ENCODE measurements around the gene TIMM10.
"Not testable (repeated sequence)": the region's sequence is repeated elsewhere in the genome, so short reads cannot be mapped to it uniquely, and the experiment has no call there.

TIMM10 gene

GRCh38 chr11:57541169-57541568 lies 10.6 kb upstream of the TIMM10 start:
- no peak for DNase-seq

DNA sequence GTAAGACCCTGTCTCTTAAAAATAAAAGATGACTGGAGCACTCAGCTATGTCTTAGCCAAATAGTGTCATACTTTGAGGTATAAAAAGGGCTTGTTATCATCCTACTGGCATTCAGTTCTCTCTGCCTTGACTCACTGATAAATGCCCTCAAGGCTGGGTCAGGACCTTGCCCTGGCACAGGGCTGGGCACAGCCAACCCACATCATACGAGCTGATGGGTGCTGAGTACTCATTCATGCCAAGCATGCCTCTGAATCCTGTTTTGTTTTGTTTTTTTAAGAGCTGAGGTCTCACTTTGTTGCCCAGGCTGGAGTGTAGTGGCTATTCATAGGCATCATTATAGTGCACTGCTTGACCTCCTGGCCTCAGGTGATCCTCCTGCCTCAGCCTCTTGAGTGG lies 8.8 kb upstream of the TIMM10 start:
- DNase-seq = no peak

DNA sequence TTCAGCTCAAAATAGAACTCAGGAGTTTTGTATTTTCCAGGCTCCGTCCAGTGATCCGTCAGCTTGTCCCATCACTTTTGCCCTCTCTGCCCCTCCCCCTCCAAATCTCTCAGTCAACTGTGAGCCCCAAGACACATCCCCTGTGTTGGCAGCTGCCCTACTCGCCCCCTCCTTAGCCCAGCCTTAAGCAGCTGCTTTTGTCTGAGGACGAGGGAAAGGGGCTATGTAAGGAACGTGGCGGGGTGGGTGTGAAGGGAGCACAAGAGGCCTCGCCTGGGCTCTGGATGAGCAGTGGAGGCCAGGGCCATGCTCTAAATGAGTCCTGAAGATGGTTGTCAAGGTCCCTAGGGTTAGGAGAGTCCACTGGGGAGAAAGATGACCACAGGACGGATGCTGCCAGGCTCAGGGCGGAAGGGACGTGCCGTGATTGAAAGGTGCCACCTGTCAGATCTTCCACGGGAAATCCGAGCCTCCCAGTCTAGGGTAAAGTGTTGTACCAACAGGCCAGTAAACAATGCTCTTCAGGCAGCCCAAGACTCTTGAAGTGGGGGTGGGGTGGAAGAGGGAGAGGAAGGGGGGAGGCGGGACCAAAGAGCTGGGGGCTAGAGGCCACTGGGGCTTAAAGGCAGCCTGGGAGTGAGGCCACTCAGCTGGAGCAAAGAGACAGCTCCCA lies 6.5 kb upstream of the TIMM10 start, which contains the start of gene SMTNL1:
Gene SMTNL1, plus strand, starts transcription at position 649 of the 673 bp plus-strand sequence. CDS start 5,048 bp downstream, outside the sequence.
- no peak for DNase-seq

DNA sequence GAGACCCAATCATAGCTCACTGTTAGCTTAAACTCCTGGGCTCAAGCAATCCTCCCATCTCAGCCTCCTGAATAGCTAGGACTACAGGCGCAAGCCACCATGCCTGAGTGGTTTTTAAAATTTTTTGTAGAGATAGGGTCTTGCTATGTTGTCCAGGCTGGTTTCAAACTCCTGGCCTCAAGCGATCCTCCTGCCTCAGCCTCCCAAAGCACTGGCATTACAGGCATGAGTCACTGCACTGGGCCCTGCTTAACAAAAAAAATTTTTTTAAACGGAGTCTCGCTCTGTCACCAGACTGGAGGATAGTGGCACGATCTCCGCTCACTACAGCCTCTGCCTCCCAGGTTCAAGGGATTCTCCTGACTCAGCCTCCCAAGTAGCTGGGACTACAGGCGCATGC lies 3.9 kb upstream of the TIMM10 start:
- not testable (repeated sequence) for DNase-seq

DNA sequence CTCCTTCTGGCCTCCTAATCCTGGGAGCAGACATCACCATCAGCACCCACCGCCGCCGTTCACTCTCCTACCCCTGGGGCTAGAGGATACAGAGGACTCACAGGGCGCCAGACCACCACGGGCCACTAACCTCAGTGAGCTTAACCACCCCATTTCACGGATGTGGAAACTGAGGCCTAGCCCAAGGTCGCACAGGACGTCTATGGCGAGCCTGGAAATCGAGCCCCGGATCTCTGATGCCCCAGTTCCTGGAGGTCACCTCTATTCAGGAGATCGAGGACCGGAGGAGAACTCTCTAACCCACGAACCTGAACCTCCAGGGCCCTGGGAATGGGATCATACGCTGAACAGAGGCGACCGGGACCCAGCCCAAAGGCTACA lies 349 bp downstream of the TIMM10 start:
- no peak for DNase-seq

- no peak for DNase-seq
Measured at GRCh38 chr11:57529012-57529411, 1.5 kb downstream of the TIMM10 start.

GRCh38 chr11:57527056-57527631 lies 3.4 kb downstream of the TIMM10 start:
- DNase-seq = peak; percentile 31 to 73 (median 60)

GRCh38 chr11:57523419-57523818 lies 7.1 kb downstream of the TIMM10 start:
- DNase-seq = no peak

- DNase-seq = no peak
Measured at GRCh38 chr11:57521116-57521515, 9.4 kb downstream of the TIMM10 start.

- no peak for DNase-seq
Measured at GRCh38 chr11:57516061-57516443, 14.5 kb downstream of the TIMM10 start.

- DNase-seq = peak in 1 of 5 donors; percentile 51
Measured at GRCh38 chr11:57515332-57516060, 15.1 kb downstream of the TIMM10 start, which contains the start of gene SLC43A1. Gene SLC43A1, minus strand, starts transcription at chr11:57515702. Its CDS starts 1,591 bp downstream, at chr11:57514111.

DNA sequence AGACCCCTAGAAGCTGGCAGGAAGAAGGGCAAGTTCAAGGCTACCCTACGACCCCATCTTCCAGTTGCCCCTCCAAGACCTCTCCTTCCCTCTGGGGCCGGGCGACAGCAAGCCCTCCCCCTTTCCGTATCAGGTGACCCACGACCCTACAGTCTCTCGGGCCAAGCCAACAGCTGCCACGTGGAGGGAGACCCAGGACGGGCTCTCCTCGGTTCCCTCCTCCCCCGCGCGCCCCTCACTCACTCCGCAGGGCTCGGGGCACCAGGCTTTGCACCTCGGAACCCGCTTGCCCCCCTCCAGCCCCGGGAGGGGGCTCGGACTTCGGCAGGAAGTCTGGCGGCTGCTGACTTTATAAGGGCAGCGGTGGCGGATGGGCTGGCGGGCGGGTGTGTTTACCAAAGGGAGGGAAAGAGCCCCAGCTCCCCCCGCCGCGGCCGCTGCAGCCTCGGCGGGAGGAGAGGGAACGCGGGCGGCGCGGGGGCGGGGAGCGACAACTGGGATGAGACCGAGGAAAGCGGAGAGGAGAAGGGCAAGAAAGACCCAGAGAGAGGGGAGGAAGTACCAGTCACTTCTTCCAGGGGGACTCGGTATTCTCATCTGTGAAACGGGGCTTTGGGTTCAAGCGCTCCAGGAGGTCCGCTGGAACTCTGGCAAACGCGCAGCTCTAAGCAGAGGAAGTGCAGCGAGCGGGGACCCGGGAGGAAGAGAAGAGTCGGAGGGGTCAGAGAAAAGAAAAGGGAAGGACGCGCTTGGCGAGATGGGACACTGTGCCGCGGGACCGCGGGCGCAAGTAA lies 15.8 kb downstream of the TIMM10 start:
- DNase-seq = peak in 4 of 5 donors; percentile 28 to 53 (median 34)

DNA sequence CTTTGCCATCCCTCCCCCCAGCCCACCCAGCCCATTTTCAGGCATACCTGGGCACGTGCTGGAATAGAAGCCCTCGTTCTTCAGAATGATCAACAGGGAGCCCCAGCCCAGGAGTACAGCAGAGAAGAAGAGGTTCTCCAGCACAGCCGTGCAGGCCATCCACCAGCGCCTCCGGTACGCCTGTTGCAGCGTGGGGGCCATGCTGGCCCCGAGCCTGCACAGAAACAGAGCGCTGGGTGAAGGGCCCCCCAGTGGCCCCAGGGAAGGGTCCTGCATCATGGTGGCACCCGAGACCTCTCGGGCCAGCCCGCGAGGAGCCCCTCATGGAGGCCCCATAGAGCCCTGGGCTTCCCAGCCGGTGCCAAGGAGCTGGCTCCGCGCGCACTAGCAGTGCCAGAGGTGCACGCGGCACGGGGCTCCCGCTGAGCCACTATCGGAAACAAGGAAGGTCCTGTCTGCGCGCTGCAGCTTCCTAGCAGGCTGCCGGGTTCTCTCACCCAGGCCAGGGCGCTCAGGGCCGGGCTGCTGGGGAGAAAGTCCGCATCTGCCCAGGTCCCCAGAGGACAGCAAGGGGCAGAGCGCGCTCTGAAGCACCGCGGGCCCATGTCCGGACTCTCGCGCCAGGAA lies 16.5 kb downstream of the TIMM10 start:
- peak in 1 of 5 donors; percentile 36 for DNase-seq

DNA sequence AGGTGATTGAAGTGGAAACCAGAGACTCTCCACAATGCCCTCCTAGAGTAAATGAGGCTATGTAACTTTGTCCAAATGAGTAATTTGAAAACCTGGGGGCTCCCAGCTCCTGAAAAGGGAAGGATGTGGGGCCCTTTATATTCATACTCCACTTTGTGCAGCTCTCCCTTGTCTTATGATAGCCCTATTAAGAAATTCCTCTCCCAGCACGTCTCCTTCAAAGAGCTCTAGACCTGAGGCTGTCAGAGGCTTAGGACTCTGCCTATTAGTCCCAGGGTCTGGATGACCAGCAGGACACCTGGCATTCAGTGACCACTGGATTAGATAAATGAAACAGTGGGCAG lies 17.1 kb downstream of the TIMM10 start:
- no peak for DNase-seq

GRCh38 chr11:57512646-57513451 lies 17.7 kb downstream of the TIMM10 start:
- DNase-seq = no peak

DNA sequence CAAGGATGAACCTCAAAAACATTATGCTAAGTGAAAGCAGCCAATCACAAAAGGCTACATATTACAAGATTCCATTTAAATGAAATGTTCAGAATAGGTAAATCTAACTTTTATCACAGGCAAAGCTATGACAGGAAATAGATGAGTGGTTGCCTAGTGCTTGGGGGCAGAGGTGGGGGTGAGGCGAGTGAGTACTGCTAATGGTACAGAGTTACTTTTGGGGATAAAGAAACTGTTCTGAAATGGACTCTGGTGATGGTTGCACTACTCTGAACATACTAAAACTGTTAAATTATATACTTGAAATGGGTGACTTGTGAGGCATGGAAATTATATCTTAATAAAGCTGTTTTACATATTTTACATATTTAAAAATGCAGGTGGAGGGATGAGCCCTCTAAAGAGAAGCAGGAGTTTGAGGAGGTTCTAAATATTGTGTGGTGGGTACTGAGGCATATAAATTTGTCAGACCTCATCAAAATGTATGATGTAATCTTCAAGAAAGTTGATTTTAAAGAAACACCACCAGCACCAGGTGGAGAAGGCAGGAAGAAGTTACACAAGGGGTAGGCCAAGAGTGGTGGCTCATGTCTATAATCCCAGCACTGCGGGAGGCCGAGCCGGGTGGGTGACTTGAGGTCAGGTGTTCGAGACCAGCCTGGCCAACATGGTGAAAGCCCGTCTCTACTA lies 18.7 kb downstream of the TIMM10 start:
- no peak for DNase-seq

DNA sequence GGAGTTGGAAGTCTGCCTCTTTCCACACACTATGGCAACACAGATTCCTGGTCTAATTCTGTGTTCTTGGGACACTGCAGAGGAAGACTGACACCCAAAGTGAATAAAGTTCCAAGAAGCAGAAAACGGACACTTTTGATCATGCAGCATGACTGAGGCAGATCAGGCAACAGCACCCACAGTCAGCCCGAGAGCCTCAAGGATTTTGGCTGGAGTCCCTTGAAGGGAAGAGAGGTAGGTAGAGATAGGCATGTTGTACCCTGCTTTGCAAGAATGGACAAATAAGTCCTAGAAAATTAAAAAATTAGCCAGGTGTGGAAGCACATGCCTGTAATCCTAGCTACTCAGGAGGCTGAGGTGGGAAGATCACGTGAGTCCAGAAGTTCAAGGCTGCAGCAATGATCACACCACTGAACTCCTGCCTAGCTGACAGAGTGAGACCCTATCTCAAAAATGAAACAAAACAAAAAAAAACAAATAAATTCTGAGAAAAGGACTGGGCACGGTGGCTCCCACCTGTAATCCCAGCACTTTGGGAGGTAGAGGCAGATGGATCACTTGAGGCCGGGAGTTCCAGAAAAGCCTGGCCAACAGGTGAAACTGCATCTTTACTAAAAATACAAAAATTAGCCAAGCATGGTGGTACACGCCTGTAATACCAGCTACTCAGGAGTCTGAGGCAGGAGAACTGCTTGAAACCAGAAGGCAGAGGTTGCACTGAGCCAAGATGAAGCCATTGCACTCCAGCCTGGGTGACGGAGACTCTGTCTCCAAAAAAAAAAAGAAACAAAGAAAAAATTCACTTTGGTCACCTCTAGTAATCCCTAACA lies 22.0 kb downstream of the TIMM10 start:
- no peak for DNase-seq

- no peak for DNase-seq
Measured at GRCh38 chr11:57506522-57506921, 24.0 kb downstream of the TIMM10 start.

DNA sequence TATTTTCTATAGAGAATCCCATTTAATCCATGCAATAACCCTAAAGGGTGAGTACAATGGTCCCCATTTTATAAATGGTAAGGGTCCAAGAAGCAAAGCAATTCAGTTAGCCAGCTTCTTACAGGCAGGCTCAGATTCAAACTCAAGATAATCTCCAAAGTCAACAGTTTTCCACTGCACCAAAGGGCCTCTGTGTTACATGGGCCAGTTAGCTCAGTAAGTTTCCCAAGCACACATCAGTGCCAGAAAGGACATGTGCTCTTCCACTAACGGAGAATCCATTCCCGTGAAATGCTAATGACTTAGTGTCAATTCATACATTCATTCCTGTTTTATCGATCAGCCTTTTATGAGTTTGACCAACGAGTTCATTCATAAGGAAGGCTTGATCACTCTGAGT lies 26.0 kb downstream of the TIMM10 start:
- DNase-seq = no peak

GRCh38 chr11:57502870-57503269 lies 27.7 kb downstream of the TIMM10 start:
- no peak for DNase-seq

Measured in T-helper 1 cell (primary cell).